Measurements from ENCODE around the gene MIER1. TPM values are rescaled to one million over a fixed set of nuclear protein-coding genes. Genes with fewer than 3 reads are reported as not detected.

MIER1 gene
- total and polyA plus RNA-seq, 10 donors: 10.3 to 55.8 (median 43.7) TPM

DNA sequence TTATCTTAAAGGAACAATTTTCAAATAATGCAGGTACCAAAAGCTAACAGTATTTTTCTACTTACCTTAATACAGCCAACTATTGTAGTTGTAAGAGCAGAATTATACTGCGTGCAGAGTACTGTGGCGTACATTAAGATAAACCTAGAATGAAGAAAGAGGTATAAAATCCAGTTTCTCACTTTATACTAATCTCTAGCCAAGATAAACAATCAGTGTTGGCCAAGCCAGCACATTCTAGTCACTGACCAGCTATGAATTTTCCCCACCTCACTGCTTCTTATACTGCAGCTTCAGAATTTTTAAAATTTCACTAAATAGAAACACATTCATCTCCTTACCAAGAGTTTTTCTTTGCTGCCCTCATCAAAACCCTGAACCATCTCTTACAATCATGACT, 95.5 kb downstream of the MIER1 start:
- H3K27ac ChIP-seq: peak overlapping the region in 1 of 8 donors; percentile 17
- peaks cover 0 to 85% (median 16%) of the 10 kb centered on the region in 6 donors for H3K36me3 ChIP-seq
- intact Hi-C loops (cut with DNase I; ENCODE audit: low total_unique reads): no loop called here
- no peak for DNase-seq
- TF ChIP-seq POLR2AphosphoS5 (IDR thresholded peaks at IDR 0.05): no peak
- TF ChIP-seq POLR2A (IDR thresholded peaks at IDR 0.05): no peak
- TF ChIP-seq, protein P1, sequence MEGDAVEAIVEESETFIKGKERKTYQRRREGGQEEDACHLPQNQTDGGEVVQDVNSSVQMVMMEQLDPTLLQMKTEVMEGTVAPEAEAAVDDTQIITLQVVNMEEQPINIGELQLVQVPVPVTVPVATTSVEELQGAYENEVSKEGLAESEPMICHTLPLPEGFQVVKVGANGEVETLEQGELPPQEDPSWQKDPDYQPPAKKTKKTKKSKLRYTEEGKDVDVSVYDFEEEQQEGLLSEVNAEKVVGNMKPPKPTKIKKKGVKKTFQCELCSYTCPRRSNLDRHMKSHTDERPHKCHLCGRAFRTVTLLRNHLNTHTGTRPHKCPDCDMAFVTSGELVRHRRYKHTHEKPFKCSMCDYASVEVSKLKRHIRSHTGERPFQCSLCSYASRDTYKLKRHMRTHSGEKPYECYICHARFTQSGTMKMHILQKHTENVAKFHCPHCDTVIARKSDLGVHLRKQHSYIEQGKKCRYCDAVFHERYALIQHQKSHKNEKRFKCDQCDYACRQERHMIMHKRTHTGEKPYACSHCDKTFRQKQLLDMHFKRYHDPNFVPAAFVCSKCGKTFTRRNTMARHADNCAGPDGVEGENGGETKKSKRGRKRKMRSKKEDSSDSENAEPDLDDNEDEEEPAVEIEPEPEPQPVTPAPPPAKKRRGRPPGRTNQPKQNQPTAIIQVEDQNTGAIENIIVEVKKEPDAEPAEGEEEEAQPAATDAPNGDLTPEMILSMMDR (IDR thresholded peaks at IDR 0.05 in 8 of 11, conservative IDR thresholded peaks at IDR 0.05 in 3 of 11): no peak
- no peaks in the 10 kb centered on the region for H3K9me3 ChIP-seq
- 93 to 98% (median 97%) methylated on average over 2 of the region's 2 CpGs for WGBS, 5 donors
- no peak overlapping the region for H3K4me3 ChIP-seq
- H3K27me3 ChIP-seq (replicated peaks in 1 of 7): no peaks in the 10 kb centered on the region
- no peaks in the 10 kb centered on the region for H3K4me1 ChIP-seq

DNA sequence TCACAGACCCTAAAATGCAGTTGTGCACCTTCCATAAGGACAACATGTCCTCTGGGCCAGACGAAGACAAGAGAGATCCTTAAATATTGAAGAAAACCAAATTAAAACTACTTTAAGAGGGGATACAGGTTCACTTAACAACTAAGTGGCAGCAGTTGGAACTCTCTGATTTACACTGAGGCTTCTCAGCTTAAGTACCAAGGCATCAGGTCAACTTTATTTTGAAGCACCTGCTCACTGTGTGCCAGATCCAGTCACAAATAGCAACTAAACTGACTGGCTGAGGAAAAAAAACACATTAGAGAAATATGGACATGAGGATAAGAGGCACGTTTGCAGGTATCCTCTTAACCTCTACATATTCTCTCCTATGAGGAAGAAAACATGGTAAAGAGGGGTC, 96.0 kb downstream of the MIER1 start:
- no peak overlapping the region for H3K4me3 ChIP-seq
- no peak for DNase-seq
- peaks cover 0 to 85% (median 16%) of the 10 kb centered on the region in 6 donors for H3K36me3 ChIP-seq
- TF ChIP-seq POLR2A (IDR thresholded peaks at IDR 0.05): no peak
- no peak for TF ChIP-seq POLR2AphosphoS5 (IDR thresholded peaks at IDR 0.05)
- TF ChIP-seq, protein P1 (IDR thresholded peaks at IDR 0.05 in 8 of 11, conservative IDR thresholded peaks at IDR 0.05 in 3 of 11): no peak
- H3K27ac ChIP-seq: no peak overlapping the region
- 45 to 69% (median 47%) methylated on average over 2 of the region's 2 CpGs for WGBS, 5 donors
- no peaks in the 10 kb centered on the region for H3K27me3 ChIP-seq (replicated peaks in 1 of 7)
- intact Hi-C loops (cut with DNase I; ENCODE audit: low total_unique reads): no loop called here
- no peaks in the 10 kb centered on the region for H3K9me3 ChIP-seq
- no peaks in the 10 kb centered on the region for H3K4me1 ChIP-seq

DNA sequence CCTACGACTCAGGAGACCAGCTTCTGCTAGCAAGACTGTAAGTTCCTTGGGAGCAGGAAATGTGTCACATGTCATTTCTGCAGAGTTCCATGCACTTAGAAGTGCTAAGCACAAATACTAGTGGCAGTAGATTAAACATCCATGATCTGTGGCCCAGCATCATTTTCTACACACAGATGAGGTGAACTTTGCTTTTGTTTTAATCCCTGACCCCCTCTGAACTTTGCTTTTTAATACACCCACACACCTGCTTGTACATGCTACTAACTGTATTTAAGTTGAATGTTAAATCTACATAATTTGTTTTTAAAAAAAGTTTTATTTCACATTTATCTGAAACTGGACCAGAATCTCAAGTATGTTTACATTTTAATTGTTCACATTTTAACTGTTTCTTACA, 104.7 kb downstream of the MIER1 start:
- Histone ChIP-seq H3K27me3 (replicated peaks in 1 of 7) (no peaks in the 10 kb centered on the region), H3K36me3 (peaks cover 0 to 49% (median 0%) of the 10 kb centered on the region in 6 donors), H3K4me1 (no peaks in the 10 kb centered on the region), H3K4me3 (no peak overlapping the region), H3K27ac (no peak overlapping the region), H3K9me3 (no peaks in the 10 kb centered on the region)
- DNase-seq: no peak
- WGBS, 5 donors: 83 to 100% (median 86%) methylated on average over 1 of the region's 1 CpG
- intact Hi-C loops (cut with DNase I; ENCODE audit: low total_unique reads): no loop called here
- TF ChIP-seq POLR2AphosphoS5 (IDR thresholded peaks at IDR 0.05) (no peak), POLR2A (IDR thresholded peaks at IDR 0.05) (no peak)
- TF ChIP-seq, protein P1 (IDR thresholded peaks at IDR 0.05 in 8 of 11, conservative IDR thresholded peaks at IDR 0.05 in 3 of 11): no peak

DNA sequence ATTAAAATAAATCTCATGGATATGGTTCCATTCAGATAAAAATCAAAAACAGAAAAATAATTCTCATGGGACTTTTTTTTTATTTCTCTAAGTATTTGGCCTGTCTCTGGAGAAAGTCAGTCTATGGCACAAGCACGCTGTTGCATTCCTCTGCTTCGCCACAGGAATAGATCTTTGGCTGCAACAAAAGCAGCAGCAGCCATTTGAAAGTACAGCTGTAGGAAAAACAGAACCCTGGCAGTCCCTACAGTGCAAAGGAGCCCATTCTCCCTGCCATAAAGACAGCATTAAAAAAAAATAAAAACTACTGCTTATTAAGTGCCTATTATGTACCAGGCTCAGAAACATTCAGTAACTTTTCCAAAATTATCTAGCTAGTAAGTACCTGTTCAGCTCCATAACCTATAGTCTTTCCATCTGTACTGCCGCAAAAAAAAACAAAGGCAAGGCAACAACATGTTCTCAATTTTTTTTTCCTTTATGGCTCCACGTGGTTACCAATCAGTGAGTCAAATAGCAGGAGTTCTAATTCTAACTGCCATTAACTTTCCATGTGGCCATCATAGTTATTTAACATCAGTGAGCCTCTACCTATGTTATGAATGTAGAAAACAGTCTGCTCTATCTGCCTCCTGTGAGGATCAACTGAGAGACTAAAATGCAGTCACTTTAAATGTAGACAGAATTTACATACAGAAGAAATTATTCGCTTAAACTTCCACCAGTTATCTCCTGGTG, 106.5 kb downstream of the MIER1 start:
- intact Hi-C loops (cut with DNase I; ENCODE audit: low total_unique reads): no loop called here
- no peak overlapping the region for H3K4me3 ChIP-seq
- peaks cover 0 to 45% (median under 1%) of the 10 kb centered on the region in 6 donors for H3K36me3 ChIP-seq
- no peak for DNase-seq
- 89 to 96% (median 95%) methylated on average over 5 of the region's 5 CpGs for WGBS, 5 donors
- no peaks in the 10 kb centered on the region for H3K9me3 ChIP-seq
- TF ChIP-seq POLR2A (IDR thresholded peaks at IDR 0.05) (no peak), POLR2AphosphoS5 (IDR thresholded peaks at IDR 0.05) (no peak)
- H3K4me1 ChIP-seq: no peaks in the 10 kb centered on the region
- no peak overlapping the region for H3K27ac ChIP-seq
- H3K27me3 ChIP-seq (replicated peaks in 1 of 7): no peaks in the 10 kb centered on the region
